Measurements from ENCODE around the gene SLC7A7.

The SLC7A7 gene

DNA sequence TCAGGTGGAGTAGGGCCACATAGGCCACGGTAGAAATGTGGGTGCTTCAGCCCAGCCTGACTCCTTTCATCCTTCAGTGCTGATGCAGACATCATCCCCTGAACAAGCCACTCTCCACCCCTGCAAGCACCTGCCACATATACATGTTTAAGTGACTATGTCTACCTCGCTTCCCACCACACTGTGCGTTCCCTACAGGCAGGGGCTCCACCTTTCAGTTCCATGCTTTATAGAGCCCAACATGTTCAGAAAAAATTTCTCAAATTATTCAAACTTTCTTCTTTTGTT is 11.6 kb downstream of the SLC7A7 start:
- CTCF ChIA-PET, result interaction anchor here (0.6 kb wide), 1 partner anchor 231 kb away, joined by 3 read pairs; no protein-coding TSS in a partner anchor
- TF ChIP-seq, protein P1, sequence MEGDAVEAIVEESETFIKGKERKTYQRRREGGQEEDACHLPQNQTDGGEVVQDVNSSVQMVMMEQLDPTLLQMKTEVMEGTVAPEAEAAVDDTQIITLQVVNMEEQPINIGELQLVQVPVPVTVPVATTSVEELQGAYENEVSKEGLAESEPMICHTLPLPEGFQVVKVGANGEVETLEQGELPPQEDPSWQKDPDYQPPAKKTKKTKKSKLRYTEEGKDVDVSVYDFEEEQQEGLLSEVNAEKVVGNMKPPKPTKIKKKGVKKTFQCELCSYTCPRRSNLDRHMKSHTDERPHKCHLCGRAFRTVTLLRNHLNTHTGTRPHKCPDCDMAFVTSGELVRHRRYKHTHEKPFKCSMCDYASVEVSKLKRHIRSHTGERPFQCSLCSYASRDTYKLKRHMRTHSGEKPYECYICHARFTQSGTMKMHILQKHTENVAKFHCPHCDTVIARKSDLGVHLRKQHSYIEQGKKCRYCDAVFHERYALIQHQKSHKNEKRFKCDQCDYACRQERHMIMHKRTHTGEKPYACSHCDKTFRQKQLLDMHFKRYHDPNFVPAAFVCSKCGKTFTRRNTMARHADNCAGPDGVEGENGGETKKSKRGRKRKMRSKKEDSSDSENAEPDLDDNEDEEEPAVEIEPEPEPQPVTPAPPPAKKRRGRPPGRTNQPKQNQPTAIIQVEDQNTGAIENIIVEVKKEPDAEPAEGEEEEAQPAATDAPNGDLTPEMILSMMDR (IDR thresholded peaks at IDR 0.05; ENCODE audit: insufficient read depth, low read length, missing control alignments), result no peak
- no peak for DNase-seq (ENCODE audit: low read depth, low spot score)
- H3K4me3 ChIP-seq (ENCODE audit: low read depth, low read length), result no peak overlapping the region
- POLR2A ChIA-PET, result no interaction called here

DNA sequence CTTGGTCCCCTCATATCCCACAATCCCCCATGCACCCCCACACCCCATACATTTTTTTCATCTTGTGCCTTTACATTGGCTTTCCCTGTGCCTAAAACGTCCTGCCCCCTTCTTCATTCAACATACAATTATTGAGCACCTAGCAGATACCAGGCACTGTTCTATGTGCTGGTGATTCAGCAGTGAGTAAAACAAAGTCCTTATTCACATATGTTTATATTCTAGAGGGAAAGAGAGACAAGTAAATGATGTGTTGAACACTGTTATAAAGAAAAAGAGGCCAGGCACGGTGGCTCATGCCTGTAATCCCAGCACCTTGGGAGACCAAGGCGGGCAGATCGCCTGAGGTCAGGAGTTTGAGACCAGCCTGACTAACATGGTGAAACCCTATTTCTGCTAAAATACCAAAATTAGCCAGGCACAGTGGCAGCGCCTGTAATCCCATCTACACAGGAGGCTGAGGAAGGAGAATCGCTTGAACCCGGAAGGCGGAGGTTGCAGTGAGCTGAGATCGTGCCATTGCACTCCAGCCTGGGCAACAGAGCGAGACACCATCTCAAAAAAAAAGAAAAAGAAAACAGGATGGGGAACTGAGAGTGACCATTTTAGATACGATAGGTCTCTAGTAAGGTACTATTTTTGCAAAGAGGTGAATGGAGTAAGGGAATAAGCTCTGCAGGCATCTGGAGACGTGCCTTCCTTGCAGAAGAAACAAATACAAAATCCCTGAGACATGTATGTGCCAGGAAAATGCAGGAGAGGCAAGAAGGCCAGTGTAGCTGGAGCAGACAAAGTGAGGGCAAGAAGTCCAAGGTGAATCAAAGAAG is 12.2 kb downstream of the SLC7A7 start:
- DNase-seq (ENCODE audit: low read depth, low spot score), result no peak
- POLR2A ChIA-PET, result no interaction called here
- CTCF ChIA-PET, result interaction anchor here (0.6 to 2.3 kb wide), 3 partner anchors 230 to 246 kb away, joined by 3 to 5 read pairs (median 4); no protein-coding TSS in a partner anchor
- no peak overlapping the region for H3K4me3 ChIP-seq (ENCODE audit: low read depth, low read length)
- TF ChIP-seq, protein P1 (IDR thresholded peaks at IDR 0.05; ENCODE audit: insufficient read depth, low read length, missing control alignments), result no peak

DNA sequence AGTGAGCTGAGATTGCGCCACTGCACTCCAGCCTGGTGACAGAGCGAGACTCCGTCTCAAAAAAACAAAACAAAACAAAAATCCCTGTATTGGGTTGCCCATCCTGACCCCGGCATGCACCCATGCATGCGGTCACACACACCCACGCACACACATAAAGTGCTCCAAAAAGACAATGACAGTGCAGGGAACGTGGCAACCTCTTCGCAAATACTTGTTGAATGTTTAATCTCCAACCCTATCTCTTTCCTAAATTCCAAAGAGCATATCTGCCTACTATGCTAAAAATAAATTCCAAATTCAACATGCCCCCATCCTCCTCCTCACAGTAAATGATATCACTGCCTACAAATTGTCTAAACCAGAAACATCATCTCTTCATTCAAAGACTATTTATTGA is 13.5 kb downstream of the SLC7A7 start:
- CTCF ChIA-PET, result interaction anchor here (0.5 to 2.3 kb wide), 4 partner anchors 10 to 245 kb away, joined by 3 to 5 read pairs (median 4); no protein-coding TSS in a partner anchor
- TF ChIP-seq, protein P1 (IDR thresholded peaks at IDR 0.05; ENCODE audit: insufficient read depth, low read length, missing control alignments), result no peak
- DNase-seq (ENCODE audit: low read depth, low spot score), result no peak
- no peak overlapping the region for H3K4me3 ChIP-seq (ENCODE audit: low read depth, low read length)
- POLR2A ChIA-PET, result no interaction called here

DNA sequence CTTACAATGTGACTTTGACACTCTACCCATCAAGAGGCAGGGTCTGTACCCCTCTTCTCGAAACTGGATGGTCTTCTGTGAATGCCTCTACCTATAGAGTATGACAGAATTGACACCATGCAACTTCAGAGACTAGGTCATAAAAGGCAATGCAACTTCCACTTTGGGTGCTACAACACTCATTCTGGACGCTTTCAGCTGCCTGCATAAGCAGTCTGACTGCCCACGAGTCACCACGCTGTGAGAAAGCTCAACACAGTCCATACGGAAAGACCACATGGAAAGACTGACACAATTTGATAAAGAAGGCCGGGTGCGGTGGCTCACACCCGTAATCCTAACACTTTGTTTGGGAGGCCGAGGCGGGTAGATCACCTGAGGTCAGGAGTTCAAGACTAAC is 14.9 kb downstream of the SLC7A7 start:
- ChIA-PET CTCF (interaction anchor here (1.0 to 2.3 kb wide), 3 partner anchors 53 to 230 kb away, joined by 3 to 5 read pairs (median 3); no protein-coding TSS in a partner anchor), POLR2A (no interaction called here)
- TF ChIP-seq, protein P1 (IDR thresholded peaks at IDR 0.05; ENCODE audit: insufficient read depth, low read length, missing control alignments), result no peak
- no peak overlapping the region for H3K4me3 ChIP-seq (ENCODE audit: low read depth, low read length)
- no peak for DNase-seq (ENCODE audit: low read depth, low spot score)

DNA sequence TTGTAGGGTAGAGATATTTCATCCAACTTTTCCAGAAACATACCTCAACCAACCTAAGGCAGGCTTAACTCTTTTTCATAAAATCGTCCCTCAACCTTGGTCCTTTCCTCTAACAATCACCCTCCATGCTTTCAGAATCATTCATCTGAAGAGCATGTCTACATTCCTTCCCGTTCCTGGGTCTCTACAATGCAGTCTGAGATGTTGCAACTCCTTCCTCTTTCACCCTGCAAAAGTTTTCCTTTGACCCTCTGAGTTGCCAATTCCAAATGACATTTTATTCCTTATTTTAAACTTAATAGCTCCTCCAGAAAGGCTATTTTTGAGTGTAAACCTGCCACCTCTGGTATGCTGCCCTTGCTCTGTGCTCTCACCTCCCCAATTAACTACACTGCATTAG is 16.7 kb downstream of the SLC7A7 start:
- CTCF ChIA-PET, result no interaction called here
- no peak overlapping the region for H3K4me3 ChIP-seq (ENCODE audit: low read depth, low read length)
- DNase-seq (ENCODE audit: low read depth, low spot score), result no peak
- POLR2A ChIA-PET, result no interaction called here
- TF ChIP-seq, protein P1 (IDR thresholded peaks at IDR 0.05; ENCODE audit: insufficient read depth, low read length, missing control alignments), result no peak

DNA sequence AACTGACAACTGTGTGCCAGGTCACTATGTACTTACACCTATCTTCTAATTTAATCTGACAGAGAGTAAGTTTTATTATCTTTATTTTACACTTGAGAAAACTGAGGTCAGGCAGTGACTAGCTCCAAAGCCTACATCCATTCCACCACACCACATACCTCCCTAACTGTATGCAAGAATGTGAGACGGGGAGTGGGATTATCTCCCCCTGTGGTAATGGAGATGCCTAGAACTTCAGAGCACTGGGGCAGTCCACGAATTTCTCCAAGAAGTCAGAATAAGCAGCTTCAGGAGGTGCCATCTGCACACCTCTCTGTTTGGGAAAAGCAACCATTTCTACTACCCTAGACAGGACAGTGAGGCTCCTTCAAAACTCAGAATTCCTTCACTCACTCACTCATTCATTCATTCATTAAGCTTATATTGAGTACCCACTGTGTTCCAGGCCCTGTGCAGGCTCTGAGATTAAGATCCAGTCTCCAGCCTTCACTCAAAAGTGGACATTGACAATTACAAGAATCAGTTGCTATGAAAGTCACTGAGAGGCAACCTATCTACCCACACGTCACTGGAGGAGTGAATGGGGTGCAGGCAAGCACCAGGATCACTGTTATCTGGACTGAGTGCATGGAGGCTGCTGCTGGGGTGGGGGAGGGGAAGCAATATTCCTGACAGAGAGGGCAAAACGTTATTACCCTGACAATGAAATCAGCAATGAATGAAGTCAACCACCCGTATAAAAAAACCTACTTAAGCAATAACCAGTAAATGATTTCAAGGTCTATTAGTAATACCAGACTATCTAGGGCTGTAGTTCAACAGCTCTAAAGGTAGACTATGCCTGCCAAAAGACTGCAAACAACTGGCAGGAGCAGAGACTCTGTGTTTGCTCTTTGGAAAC is 18.0 kb downstream of the SLC7A7 start:
- TF ChIP-seq, protein P1 (IDR thresholded peaks at IDR 0.05; ENCODE audit: insufficient read depth, low read length, missing control alignments), result no peak
- no peak for DNase-seq (ENCODE audit: low read depth, low spot score)
- POLR2A ChIA-PET, result no interaction called here
- no peak overlapping the region for H3K4me3 ChIP-seq (ENCODE audit: low read depth, low read length)
- CTCF ChIA-PET, result interaction anchor here (1.0 to 1.2 kb wide), 2 partner anchors 10 to 227 kb away, joined by 3 read pairs; no protein-coding TSS in a partner anchor

Data from AG04449 (cell line).